Heart left ventricle (tissue), 13 donors: ENCODE results near the gene GPR141.

Experiments used
- POLR2A ChIP-seq, 2 donors: fragments of 450-650 bp; IDR thresholded peaks; one replicate each; pipeline ENCODE4 v1.6.1; 2017; ENCODE audit warnings: antibody characterized with exemption in 2 of 2, mild to moderate bottlenecking in 2 of 2, moderate library complexity in 2 of 2
- TF ChIP-seq, protein P1 (sequence below), 12 donors: fragments of 200-600 bp; sonication (generic) in 4 of 12; IDR thresholded peaks; one replicate each; pipeline versions ENCODE4 v1.5.0 to v1.8.0; 2018 to 2022; ENCODE audit warnings: antibody characterized with exemption in 12 of 12, mild to moderate bottlenecking in 5 of 12
- donor health status: ischemic (EF 13 %, LVEDD 7.1; RV severe dilation, severe dysfunction).
- donor health status: DM: no; HTN: yes; CAD: no.
- donor health status: DM: no; HTN: no; CAD: no.
- donor health status: ischemic (EF 25% LVEDD 6.9; RV normal size, moderate dysfunction).
- donor health status: ischemic (EF 25% LVEDD 5.7; RV mildly dilated, moderate dysfunction).
- donor health status: ischemic (EF 35%, LVEDD 5.7; RV mildly dilated, moderate dysfunction).
- donor health status: nonischemic (EF 11% LVEDD 7.7; RV severe dilation, severe dysfunction).
- donor health status: DM: yes; HTN: yes; CAD: no.
- donor health status: PGD.
- donor health status: ischemic (EF 29% LVEDD 5.4; RV normal size, mild dysfunction).
- donor health status: nonischemic (EF 23%, LVEDD 6.1; RV moderate dilation, normal function).

- TF ChIP-seq, protein P1, sequence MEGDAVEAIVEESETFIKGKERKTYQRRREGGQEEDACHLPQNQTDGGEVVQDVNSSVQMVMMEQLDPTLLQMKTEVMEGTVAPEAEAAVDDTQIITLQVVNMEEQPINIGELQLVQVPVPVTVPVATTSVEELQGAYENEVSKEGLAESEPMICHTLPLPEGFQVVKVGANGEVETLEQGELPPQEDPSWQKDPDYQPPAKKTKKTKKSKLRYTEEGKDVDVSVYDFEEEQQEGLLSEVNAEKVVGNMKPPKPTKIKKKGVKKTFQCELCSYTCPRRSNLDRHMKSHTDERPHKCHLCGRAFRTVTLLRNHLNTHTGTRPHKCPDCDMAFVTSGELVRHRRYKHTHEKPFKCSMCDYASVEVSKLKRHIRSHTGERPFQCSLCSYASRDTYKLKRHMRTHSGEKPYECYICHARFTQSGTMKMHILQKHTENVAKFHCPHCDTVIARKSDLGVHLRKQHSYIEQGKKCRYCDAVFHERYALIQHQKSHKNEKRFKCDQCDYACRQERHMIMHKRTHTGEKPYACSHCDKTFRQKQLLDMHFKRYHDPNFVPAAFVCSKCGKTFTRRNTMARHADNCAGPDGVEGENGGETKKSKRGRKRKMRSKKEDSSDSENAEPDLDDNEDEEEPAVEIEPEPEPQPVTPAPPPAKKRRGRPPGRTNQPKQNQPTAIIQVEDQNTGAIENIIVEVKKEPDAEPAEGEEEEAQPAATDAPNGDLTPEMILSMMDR (IDR thresholded peaks at IDR 0.05), result no peak
- no peak for TF ChIP-seq POLR2A (IDR thresholded peaks at IDR 0.05)
Observed at GRCh38 chr7:37758501-37759045, 75.0 kb downstream of the GPR141 start.
